ACC112 (cell line): ENCODE measurements around the gene ZNF506.
"Not testable (repeated sequence)": the region's sequence is repeated elsewhere in the genome, so short reads cannot be mapped to it uniquely, and the experiment has no call there.

Experiments
- H2AFZ ChIP-seq: fragments of 200-600 bp; sonication (generic); one replicate; pipeline ENCODE4 v1.6.0; 2017; ENCODE audit warnings: antibody characterized with exemption, low read length; ENCODE audit not compliant: unreplicated experiment
- H3K27ac ChIP-seq: fragments of 200-600 bp; sonication (generic); 2 replicates; pipeline ENCODE4 v1.5.1; 2014; ENCODE audit warnings: low read depth, mild to moderate bottlenecking, antibody characterized with exemption, low read length, moderate library complexity
- H3K27me3 ChIP-seq: fragments of 200-600 bp; sonication (generic); 2 replicates; pipeline ENCODE4 v1.6.1; 2014; ENCODE audit warnings: mild to moderate bottlenecking, antibody characterized with exemption, low read length, moderate library complexity, mixed read lengths; ENCODE audit not compliant: insufficient read depth
- H3K36me3 ChIP-seq: fragments of 200-600 bp; sonication (generic); 2 replicates; pipeline ENCODE4 v1.6.1; 2016; ENCODE audit warnings: mild to moderate bottlenecking, antibody characterized with exemption, low read length, moderate library complexity, mixed read lengths; ENCODE audit not compliant: insufficient read depth
- H3K4me1 ChIP-seq: fragments of 200-600 bp; sonication (generic); one replicate; pipeline ENCODE4 v1.6.1; 2016; ENCODE audit warnings: low read length, mixed read lengths; ENCODE audit not compliant: insufficient read depth, unreplicated experiment, control insufficient read depth
- H3K4me3 ChIP-seq: fragments of 200-600 bp; sonication (generic); 2 replicates; pipeline ENCODE4 v1.5.1; 2014; ENCODE audit warnings: mild to moderate bottlenecking, low read depth, low read length
- H3K79me2 ChIP-seq: fragments of 200-600 bp; sonication (generic); one replicate; pipeline ENCODE4 v1.6.0; 2016; ENCODE audit warnings: low read length; ENCODE audit not compliant: control insufficient read depth, unreplicated experiment, insufficient read depth

Gene ZNF506

DNA sequence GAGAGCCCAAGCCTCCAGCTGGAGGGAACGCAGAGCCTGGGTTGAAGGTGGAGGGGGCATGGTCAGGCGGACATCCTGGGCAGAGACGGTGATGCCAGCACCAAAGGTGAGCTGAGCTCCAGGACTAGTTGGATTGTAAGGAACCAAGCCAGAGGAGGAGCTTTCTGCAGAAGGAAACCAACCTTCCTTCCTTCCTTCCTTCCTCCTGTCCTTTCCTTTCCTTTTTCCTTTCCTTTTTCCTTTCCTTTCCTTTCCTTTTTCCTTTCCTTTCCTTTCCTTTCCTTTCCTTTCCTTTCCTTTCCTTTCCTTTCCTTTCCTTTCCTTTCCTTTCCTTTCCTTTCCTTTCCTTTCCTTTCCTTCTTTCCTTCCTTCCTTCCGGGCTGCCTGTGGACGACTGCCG, 77.6 kb downstream of the ZNF506 start:
- H3K36me3 ChIP-seq, H3K27ac ChIP-seq: not testable (repeated sequence)

DNA sequence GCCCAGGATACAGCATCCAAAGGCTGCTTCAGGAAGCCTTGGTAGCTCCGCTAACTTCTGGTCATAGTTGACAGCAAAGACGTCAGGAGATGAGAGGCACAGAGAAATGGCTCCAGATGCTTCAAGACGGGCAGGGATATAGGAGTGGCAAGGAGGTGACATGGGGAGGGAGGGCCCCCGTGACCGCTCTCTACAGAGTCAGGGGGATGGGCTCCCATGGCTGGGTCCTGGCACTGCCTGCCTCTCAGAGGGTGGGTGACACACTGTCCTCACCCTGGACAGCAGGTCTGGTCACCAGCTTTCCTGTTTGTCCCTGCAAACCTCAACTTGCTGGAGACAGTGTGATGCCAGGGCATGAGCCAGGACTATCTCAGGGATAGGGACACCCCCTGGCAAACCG, 78.4 kb downstream of the ZNF506 start:
- H3K27me3 ChIP-seq = no peaks in the 10 kb centered on the region
- H3K27ac ChIP-seq = no peak overlapping the region
- H3K79me2 ChIP-seq = no peaks in the 10 kb centered on the region
- no peaks in the 10 kb centered on the region for H3K36me3 ChIP-seq
- H3K4me1 ChIP-seq = no peaks in the 10 kb centered on the region
- H3K4me3 ChIP-seq = no peak overlapping the region
- H2AFZ ChIP-seq = no peak overlapping the region

More for the DNA sequence above, 77.6 kb downstream of the ZNF506 start:
- not testable (repeated sequence) for H3K79me2 ChIP-seq, H2AFZ ChIP-seq, H3K4me3 ChIP-seq, H3K27me3 ChIP-seq, H3K4me1 ChIP-seq

DNA sequence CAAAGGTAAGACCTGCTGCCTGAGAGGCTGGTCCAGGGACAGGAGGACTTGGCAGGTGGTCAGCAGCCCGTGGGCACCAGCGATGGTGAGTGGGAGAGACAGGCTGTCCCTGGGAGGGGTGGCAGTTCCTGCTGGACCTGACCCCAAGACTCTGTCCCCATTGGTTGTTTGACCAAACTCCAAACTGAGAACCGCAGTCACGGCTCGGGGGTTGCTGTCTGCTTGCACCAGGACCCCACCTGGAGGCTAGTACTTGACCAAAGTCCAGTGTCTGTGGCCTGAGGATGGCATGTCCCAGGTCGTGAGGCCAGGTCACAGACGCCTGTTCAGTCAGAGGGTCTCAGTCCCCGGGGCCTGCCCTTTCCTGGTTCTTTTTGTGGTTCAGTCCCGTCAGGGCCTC, 78.8 kb downstream of the ZNF506 start:
- Histone ChIP-seq H3K27ac (no peak overlapping the region), H2AFZ (no peak overlapping the region), H3K4me3 (no peak overlapping the region), H3K79me2 (no peaks in the 10 kb centered on the region), H3K27me3 (no peaks in the 10 kb centered on the region), H3K36me3 (no peaks in the 10 kb centered on the region), H3K4me1 (no peaks in the 10 kb centered on the region)
